ENCODE measurements around the gene DBP.

Gene DBP

DNA sequence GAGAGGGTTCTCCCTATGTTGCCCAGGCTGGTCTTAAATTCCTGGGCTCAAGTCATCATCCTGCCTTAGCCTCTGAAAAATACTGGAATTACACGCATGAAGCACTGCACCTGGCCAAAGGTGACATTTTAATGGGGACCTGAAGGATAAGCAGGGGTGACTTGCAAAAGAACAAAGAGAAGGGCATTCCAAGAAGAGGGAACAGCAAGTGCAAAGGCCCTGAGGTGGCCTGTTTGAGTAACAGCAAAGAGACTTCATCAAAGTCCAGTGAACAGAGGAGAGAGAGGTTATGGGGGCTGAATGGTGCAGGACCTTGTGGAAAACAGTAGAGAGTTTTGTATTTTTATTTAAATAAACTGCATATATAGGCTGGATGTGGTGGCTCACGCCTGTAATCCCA is 4.7 kb upstream of the DBP start:
- no peak overlapping the region for H3K4me3 ChIP-seq (ENCODE audit: low read depth, low read length)
- in situ Hi-C loops (cut with HindIII; ENCODE audit: low sequenced_read_pairs) = no loop called here
- no peak for DNase-seq (ENCODE audit: low read depth)
- TF ChIP-seq, protein P1, sequence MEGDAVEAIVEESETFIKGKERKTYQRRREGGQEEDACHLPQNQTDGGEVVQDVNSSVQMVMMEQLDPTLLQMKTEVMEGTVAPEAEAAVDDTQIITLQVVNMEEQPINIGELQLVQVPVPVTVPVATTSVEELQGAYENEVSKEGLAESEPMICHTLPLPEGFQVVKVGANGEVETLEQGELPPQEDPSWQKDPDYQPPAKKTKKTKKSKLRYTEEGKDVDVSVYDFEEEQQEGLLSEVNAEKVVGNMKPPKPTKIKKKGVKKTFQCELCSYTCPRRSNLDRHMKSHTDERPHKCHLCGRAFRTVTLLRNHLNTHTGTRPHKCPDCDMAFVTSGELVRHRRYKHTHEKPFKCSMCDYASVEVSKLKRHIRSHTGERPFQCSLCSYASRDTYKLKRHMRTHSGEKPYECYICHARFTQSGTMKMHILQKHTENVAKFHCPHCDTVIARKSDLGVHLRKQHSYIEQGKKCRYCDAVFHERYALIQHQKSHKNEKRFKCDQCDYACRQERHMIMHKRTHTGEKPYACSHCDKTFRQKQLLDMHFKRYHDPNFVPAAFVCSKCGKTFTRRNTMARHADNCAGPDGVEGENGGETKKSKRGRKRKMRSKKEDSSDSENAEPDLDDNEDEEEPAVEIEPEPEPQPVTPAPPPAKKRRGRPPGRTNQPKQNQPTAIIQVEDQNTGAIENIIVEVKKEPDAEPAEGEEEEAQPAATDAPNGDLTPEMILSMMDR (IDR thresholded peaks at IDR 0.05; ENCODE audit: low read depth, low read length, missing control alignments) = no peak

DNA sequence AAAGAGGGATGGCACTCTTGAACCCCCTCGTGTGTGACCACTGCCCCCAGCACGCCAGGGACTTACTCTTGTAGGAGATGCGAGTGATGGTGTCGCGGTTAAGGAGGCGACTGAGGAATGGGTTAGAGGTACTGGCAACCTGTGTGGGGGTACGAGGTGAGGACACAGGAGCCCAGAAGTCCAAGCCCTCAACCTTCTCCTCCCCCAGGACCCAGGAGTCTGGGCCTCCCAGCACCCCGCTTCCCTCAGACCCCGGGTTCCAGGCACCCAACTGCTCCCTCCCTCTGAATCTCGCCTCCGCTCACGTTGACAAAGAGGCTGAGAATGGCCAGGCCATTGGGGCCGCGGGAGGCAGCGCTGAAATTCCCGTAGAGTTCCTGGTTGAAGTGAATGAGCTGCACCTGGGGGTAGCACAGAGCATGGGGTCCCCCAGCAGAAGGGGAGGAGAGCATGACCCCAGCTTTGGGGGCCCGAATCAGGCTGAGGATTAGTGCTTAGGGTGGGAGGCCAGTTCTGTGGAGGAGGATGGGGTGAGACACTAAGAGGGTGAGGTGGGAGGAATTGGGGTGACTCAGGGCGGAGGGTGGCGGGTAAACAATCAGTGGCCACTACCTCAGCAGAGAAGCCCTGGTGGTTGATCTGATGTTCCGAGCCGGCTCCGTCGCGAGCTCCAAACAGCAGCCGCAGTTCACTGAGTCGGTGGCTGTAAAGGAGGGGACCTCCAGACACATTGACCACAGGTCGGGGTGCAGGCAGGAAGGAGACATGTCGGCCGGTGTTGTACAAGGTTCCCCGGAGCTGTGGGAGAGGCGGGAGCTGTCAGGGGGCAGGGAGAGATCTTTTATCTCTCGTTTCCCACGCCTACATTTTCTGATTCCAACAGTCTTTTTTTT is 2.5 kb upstream of the DBP start:
- TF ChIP-seq, protein P1 (IDR thresholded peaks at IDR 0.05; ENCODE audit: low read depth, low read length, missing control alignments) = no peak
- H3K4me3 ChIP-seq (ENCODE audit: low read depth, low read length) = no peak overlapping the region
- in situ Hi-C loops (cut with HindIII; ENCODE audit: low sequenced_read_pairs) = no loop called here
- DNase-seq (ENCODE audit: low read depth) = no peak

DNA sequence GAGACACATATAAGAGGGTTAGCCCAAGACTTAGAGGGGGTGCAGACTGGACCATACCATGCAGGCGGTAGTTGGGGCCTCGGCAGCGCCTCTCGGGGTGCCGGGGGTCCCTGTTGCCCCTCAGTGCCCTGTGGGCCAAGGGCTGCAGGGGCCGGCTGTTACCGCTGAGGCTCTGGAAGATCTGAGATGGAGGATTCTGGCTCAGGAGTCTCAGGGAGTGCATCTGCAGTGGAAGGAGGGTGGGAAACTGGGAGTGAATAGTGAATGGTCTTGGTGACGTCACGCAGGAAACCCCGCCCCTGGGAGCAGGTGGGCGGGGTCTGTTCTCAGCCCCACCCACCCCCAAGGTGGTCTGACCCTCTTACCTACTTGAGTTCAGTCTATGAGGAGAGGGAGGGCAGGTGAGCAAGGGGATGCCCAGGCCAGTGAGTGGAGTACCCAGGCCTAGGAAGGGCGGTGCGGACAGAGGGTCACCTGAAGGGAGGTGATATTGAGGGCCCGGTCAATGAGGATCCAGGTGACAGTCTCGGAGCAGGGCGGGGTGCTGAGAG is 1.7 kb upstream of the DBP start:
- no peak overlapping the region for H3K4me3 ChIP-seq (ENCODE audit: low read depth, low read length)
- DNase-seq (ENCODE audit: low read depth) = no peak
- TF ChIP-seq, protein P1 (IDR thresholded peaks at IDR 0.05; ENCODE audit: low read depth, low read length, missing control alignments) = no peak
- in situ Hi-C loops (cut with HindIII; ENCODE audit: low sequenced_read_pairs) = no loop called here

DNA sequence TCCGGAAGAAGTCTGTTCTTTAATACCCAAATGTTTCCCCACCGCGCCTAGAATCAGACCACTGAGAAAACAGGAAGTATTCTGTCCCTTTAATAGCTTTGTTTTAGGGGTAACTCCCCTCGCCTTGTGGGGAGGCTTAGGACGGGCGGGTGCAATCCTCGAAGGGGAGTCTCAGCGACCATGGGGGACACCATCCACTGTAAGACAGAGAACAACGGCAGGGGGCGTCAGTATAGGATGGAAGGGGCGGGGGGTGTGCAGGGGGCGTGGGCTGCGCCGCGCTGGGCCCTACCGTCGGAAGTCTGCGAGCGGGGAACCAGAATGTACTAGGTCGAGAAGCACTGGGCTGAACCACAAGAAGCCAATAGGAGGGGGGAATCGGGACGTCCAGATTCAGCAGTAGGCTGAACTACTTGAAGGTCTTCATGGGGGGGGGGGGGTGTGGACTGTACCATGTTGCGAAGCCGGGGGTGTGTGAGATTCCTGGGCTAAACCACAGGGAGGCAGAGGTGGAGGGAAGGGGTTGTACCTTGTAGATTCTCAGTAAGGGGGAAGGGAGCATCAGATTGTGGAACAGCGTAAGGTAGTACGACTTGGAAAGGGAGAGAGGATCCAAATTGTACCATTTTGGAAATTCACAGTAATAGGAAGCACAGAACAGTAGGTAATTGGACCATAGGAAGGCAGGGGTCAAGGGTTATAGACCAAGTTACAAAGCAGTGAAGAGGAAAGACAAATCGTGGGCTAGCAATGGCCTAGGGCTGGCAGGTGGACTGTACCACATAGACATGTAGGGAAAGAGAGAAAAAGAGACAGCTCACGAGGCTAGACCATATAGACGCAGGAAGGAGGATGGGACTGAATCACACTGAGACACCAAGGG is 1.0 kb upstream of the DBP start:
- H3K4me3 ChIP-seq (ENCODE audit: low read depth, low read length) = peak overlapping the region; percentile 50
- DNase-seq (ENCODE audit: low read depth) = peak; percentile 84
- in situ Hi-C loops (cut with HindIII; ENCODE audit: low sequenced_read_pairs) = no loop called here
- TF ChIP-seq, protein P1 (IDR thresholded peaks at IDR 0.05; ENCODE audit: low read depth, low read length, missing control alignments) = no peak

DNA sequence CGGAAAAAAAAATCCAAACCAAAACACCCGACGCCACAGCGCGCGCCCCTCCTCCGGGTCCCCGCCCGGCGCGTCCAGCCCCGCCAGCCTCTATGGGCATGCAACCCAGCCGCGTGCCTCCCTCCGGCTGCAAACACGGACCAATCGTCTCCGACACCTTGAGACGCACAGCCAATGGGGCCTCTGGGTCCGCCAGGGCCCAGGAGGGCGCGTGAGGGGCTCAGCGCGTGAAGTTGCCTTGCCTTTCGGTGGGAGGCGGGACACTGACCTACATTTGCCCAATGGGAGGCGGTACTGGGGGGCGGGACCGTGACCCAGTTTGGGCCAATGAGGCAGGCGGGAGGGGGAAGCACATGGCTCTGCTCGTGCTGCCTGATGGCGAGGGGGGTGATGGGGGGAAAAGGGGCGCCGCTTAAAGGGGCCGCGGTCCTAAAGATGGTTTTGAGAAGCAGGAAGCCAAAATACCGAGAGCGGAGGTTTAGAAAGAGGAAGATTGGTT is 319 bp upstream of the DBP start:
- peak overlapping the region; percentile 50 for H3K4me3 ChIP-seq (ENCODE audit: low read depth, low read length)
- peak; percentile 97 for DNase-seq (ENCODE audit: low read depth)
- TF ChIP-seq, protein P1 (IDR thresholded peaks at IDR 0.05; ENCODE audit: low read depth, low read length, missing control alignments) = no peak
- in situ Hi-C loops (cut with HindIII; ENCODE audit: low sequenced_read_pairs) = no loop called here

Measured in astrocyte of the cerebellum (primary cell).